Stomach (tissue), 9 donors: ENCODE results near the gene TCIRG1. TPM values are rescaled to one million over a fixed set of nuclear protein-coding genes. Genes with fewer than 3 reads are reported as not detected.
A peak's percentile ranks its signal among the peaks of the same experiment; 100 is the strongest.
"Not testable (repeated sequence)": the region's sequence is repeated elsewhere in the genome, so short reads cannot be mapped to it uniquely, and the experiment has no call there.

ENCODE experiments used
- DNase-seq, 2 donors: peaks; one replicate each; pipeline versions ENCODE4 v3.0.0 to v3.0.0-alpha.2; 2013 to 2019
- H3K27ac ChIP-seq, 5 donors: fragments of 200-600 bp in 4 of 5; sonication (generic) in 4 of 5; one replicate each; pipeline ENCODE4 v1.5.1; 2013 to 2019; ENCODE audit warnings: mild to moderate bottlenecking in 1 of 5, moderate library complexity in 1 of 5
- H3K27me3 ChIP-seq, 3 donors: fragments of 200-600 bp; sonication (generic); one replicate each; pipeline ENCODE4 v1.5.1; 2017 to 2019; ENCODE audit warnings: mixed run types in 1 of 3
- H3K36me3 ChIP-seq, 4 donors: fragments of 200-600 bp; sonication (generic); 1 replicate in 3 of 4; 2 replicates in 1 of 4; pipeline ENCODE4 v1.5.1; 2016 to 2019
- H3K4me1 ChIP-seq, 4 donors: fragments of 200-600 bp; sonication (generic); one replicate each; pipeline ENCODE4 v1.5.1; 2016 to 2019
- H3K4me3 ChIP-seq, 4 donors: fragments of 200-600 bp; sonication (generic) in 3 of 4; one replicate each; pipeline ENCODE4 v1.5.1; 2016 to 2019; ENCODE audit warnings: mild to moderate bottlenecking in 1 of 4
- H3K9me3 ChIP-seq, 4 donors: fragments of 200-600 bp; sonication (generic); one replicate each; pipeline ENCODE4 v1.5.1; 2016 to 2019
- CTCF ChIP-seq, 7 experiments: fragments of 450-650 bp in 4 of 7; fragments of 200-600 bp in 3 of 7; sonication (generic) in 3 of 7; IDR thresholded peaks; one replicate each; pipeline ENCODE4 v1.5.1; 2016 to 2019; ENCODE audit warnings: antibody characterized with exemption in 7 of 7, control low read depth in 2 of 7, mild to moderate bottlenecking in 1 of 7
- EP300 ChIP-seq: sonication (generic); formaldehyde crosslinking; IDR thresholded peaks from one replicate; pipeline ENCODE4 v1.6.1; 2017; ENCODE audit warnings: antibody characterized with exemption
- POLR2A ChIP-seq, 4 donors: fragments of 450-650 bp; IDR thresholded peaks; one replicate each; pipeline ENCODE4 v1.6.1; 2016; ENCODE audit warnings: antibody characterized with exemption in 4 of 4, control low read depth in 2 of 4, mild to moderate bottlenecking in 1 of 4, moderate library complexity in 1 of 4
- POLR2AphosphoS5 ChIP-seq, 3 donors: sonication (generic); formaldehyde crosslinking; IDR thresholded peaks; one replicate each; pipeline ENCODE4 v1.6.1; 2016; ENCODE audit warnings: antibody characterized with exemption in 3 of 3
- WGBS, 5 donors: extraction: QIAGEN DNeasy Blood & Tissue Kit in 3 of 5; methylation state at CpG; one replicate each; pipeline versions ENCODE4 v1.1.5 to v1.1.7; 2013 to 2018; 5-methylcytosine and 5-hydroxymethylcytosine counted together
- intact Hi-C: fragments of 100-400 bp; cut with DNase I; formaldehyde crosslinking; loops from one replicate; pipeline ENCODE4 v1.15.1; 2023; ENCODE audit warnings: low total_unique reads
- polyA plus RNA-seq, 3 donors: library from polyadenylated mRNA; stranded (reverse); fragments of 200-250 nt; gene quantifications; one replicate each; pipeline ENCODE4 v1.2.3, GENCODE V29; 2013
- total RNA-seq, 5 donors: library from RNA; depleted of rRNA; stranded (reverse); fragments of >200 nt; gene quantifications; one replicate each; pipeline versions ENCODE4 v1.1.0 to v1.2.3, GENCODE V29; 2014 to 2016
- donor health status: healthy with polysubstance abuse.
- donor health status: Bipolar disorder and iron deficiency.
- donor health status: healthy.

TCIRG1 gene
- total and polyA plus RNA-seq, 8 donors, result 46.3 to 835 (median 192) TPM

- 36 to 54% (median 50%) methylated on average over 1 of the region's 1 CpG for WGBS, 5 donors
- Histone ChIP-seq H3K9me3 (no peaks in the 10 kb centered on the region), H3K27ac (peak overlapping the region in 4 of 5 donors; percentile 18 to 73 (median 22)), H3K4me3 (no peak overlapping the region), H3K4me1 (peaks cover 13 to 60% (median 31%) of the 10 kb centered on the region in 4 donors), H3K36me3 (peaks cover 0 to 11% (median 8%) of the 10 kb centered on the region in 4 donors), H3K27me3 (no peaks in the 10 kb centered on the region)
- DNase-seq, result no peak
- intact Hi-C loops, result no loop called here
- TF ChIP-seq CTCF (IDR thresholded peaks at IDR 0.05) (no peak), POLR2A (IDR thresholded peaks at IDR 0.05) (no peak), EP300 (no peak), POLR2AphosphoS5 (IDR thresholded peaks at IDR 0.05) (no peak)
Observed at GRCh38 chr11:68090287-68090686, 51.5 kb downstream of the TCIRG1 start.

DNA sequence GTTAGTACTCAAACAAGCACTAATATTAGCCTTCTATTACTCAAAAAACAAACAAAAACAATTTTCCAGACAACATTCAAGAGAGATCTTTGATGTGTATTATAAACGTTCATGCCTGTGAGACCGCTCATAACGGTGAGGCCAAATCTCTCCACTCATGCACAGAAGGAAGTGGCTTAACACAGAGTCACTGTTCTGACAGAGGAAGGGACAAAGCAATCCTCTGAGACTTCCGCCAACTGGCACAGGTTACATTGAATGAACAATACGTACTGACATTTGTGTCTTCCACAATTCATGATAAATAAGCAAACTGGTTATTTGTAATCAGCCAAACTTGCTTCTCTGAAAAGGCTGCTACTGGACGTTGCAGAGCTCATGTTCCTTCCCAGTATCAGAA lies 51.9 kb downstream of the TCIRG1 start:
- Histone ChIP-seq H3K36me3 (peaks cover 0 to 13% (median 9%) of the 10 kb centered on the region in 4 donors), H3K9me3 (no peaks in the 10 kb centered on the region), H3K27ac (peak overlapping the region in 4 of 5 donors; percentile 18 to 73 (median 32)), H3K4me3 (no peak overlapping the region), H3K27me3 (no peaks in the 10 kb centered on the region), H3K4me1 (peaks cover 13 to 60% (median 31%) of the 10 kb centered on the region in 4 donors)
- peak in 1 of 2 donors; percentile 58 for DNase-seq
- 15 to 27% (median 23%) methylated on average over 6 of the region's 6 CpGs for WGBS, 5 donors
- TF ChIP-seq EP300, result no peak
- TF ChIP-seq POLR2A (IDR thresholded peaks at IDR 0.05), result no peak
- TF ChIP-seq CTCF (IDR thresholded peaks at IDR 0.05), result no peak
- TF ChIP-seq POLR2AphosphoS5 (IDR thresholded peaks at IDR 0.05), result peak in 1 of 3 donors; percentile 53
- intact Hi-C loops, result no loop called here

DNA sequence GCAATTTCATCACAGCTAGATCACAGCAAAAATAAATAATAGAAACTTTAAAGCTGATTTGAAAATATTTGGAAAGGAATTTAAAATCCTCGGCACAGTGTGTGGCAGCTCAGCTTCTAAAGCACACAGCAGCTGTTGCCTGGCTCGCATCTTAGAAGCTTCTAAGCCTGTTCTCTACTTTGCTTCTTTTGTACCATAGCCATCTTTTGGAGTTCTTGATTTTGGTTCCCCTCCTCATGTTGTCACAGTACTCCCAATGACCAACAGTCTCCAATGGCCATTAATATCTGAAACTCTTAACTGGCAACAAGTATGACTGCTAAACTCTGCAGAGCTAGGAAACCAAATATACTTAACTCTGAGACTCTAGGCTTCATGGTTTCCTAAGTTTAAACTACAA lies 53.6 kb downstream of the TCIRG1 start:
- intact Hi-C loops, result no loop called here
- Histone ChIP-seq H3K4me3 (no peak overlapping the region), H3K36me3 (peaks cover 0 to 23% (median 15%) of the 10 kb centered on the region in 4 donors)

DNA sequence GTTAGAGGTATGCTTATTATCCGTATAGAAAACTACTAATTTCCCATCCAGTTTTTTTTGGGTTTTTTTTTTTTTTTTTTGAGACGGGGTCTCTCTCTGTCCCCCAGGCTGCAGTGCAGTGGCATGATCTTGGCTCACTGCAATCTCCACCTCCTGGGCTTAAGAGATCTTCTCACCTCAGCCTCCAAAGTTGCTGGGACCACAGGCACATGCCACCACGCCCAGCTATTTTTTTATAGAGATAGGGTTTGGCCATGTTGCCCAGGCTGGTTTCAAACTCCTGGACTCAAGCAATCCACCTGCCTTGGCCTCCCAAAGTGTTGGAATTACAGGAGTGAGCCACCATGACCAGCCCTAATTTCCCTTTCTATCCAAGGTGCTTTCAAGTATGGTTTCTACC lies 54.1 kb downstream of the TCIRG1 start:
- H3K27me3 ChIP-seq, intact Hi-C loops, H3K4me3 ChIP-seq, H3K27ac ChIP-seq, H3K9me3 ChIP-seq, DNase-seq: not testable (repeated sequence)
- Histone ChIP-seq H3K36me3 (peaks cover 0 to 23% (median 15%) of the 10 kb centered on the region in 4 donors), H3K4me1 (peaks cover 16 to 77% (median 46%) of the 10 kb centered on the region in 4 donors)
- WGBS, 5 donors, result 87 to 96% (median 90%) methylated on average over 3 of the region's 3 CpGs

More for the DNA sequence above, 53.6 kb downstream of the TCIRG1 start:
- H3K9me3 ChIP-seq, result no peaks in the 10 kb centered on the region
- no peak for DNase-seq
- no peak overlapping the region for H3K27ac ChIP-seq
- no peaks in the 10 kb centered on the region for H3K27me3 ChIP-seq
- TF ChIP-seq CTCF (IDR thresholded peaks at IDR 0.05) (no peak), POLR2AphosphoS5 (IDR thresholded peaks at IDR 0.05) (no peak), POLR2A (IDR thresholded peaks at IDR 0.05) (no peak), EP300 (no peak)
- peaks cover 13 to 71% (median 44%) of the 10 kb centered on the region in 4 donors for H3K4me1 ChIP-seq
- WGBS, 5 donors, result 64 to 80% (median 74%) methylated on average over 2 of the region's 2 CpGs

GRCh38 chr11:68093565-68093964 lies 54.7 kb downstream of the TCIRG1 start:
- H3K36me3 ChIP-seq, result peaks cover 0 to 19% (median 13%) of the 10 kb centered on the region in 4 donors
- no peak for DNase-seq
- intact Hi-C loops, result no loop called here
- H3K4me1 ChIP-seq, result peaks cover 21 to 83% (median 50%) of the 10 kb centered on the region in 4 donors
- H3K27me3 ChIP-seq, result no peaks in the 10 kb centered on the region
- TF ChIP-seq POLR2AphosphoS5 (IDR thresholded peaks at IDR 0.05), result no peak
- no peak for TF ChIP-seq POLR2A (IDR thresholded peaks at IDR 0.05)
- no peak for TF ChIP-seq CTCF (IDR thresholded peaks at IDR 0.05)
- TF ChIP-seq EP300, result no peak
- 87 to 91% (median 90%) methylated on average over 4 of the region's 4 CpGs for WGBS, 5 donors
- H3K27ac ChIP-seq, result peak overlapping the region in 1 of 5 donors; percentile 2
- no peaks in the 10 kb centered on the region for H3K9me3 ChIP-seq
- H3K4me3 ChIP-seq, result no peak overlapping the region
